ENCODE data around the gene GGN.
A peak's percentile ranks its signal among the peaks of the same experiment; 100 is the strongest.
"Not testable (repeated sequence)": the region's sequence is repeated elsewhere in the genome, so short reads cannot be mapped to it uniquely, and the experiment has no call there.

The GGN gene

DNA sequence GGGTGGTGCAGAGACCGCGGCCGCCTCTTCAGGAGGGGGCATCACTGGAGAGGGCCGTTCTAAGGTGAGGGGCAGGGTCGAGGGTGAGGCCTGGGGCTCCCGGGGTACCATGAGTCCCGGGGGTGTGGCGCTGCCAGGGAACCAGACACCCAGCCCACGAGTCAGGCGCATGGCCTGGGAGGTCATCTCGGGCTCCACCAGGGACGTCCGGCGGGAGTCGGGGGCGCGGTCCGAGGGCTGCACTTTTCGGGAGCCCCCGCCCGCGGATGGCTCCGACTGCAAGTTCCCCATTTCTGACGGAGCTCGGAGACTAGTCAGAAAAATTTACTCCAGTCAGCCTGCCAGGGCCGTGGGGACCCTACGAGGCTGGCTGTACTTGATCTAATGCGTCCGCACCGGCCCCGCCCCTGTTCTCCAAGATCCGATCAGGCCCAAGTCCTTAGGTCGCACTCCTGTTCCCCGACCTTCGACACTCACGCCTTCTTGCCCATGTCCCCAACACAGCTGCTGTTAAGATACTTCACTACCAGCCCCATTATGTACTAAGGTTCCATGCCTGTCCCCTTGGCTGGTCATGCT, 774 bp downstream of the GGN start:
- DNase-seq (ENCODE audit: low spot score) = peak; percentile 40

- DNase-seq (ENCODE audit: low spot score) = no peak
Measured at GRCh38 chr19:38386300-38386970, 1.4 kb downstream of the GGN start.

DNA sequence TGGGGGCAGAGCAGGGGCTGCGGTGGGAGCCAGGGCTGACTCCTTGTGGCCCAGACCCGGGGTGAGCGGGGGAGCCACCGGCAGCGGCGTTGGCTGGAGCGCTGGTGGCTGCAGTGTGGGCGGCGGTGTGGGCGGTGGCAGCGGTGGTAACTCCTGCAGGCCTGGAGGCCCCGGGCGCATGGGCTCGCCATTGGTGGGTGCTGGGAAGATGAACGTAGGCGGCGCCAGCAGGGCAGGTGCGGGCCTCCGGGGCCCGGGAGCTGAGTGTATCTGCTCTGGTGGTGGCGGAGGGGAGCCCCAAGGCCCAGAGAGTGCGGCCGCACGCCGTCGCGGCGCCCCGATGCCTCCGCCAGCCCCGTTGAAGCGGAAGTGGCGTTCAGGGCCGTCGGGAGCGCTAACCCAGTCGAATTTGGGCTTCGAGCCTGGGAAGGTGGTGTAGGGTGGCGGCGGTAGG, 2.0 kb downstream of the GGN start:
- DNase-seq (ENCODE audit: low spot score) = peak; percentile 49

- no peak for DNase-seq (ENCODE audit: low spot score)
Measured at GRCh38 chr19:38385057-38385803, 2.6 kb downstream of the GGN start.

DNA sequence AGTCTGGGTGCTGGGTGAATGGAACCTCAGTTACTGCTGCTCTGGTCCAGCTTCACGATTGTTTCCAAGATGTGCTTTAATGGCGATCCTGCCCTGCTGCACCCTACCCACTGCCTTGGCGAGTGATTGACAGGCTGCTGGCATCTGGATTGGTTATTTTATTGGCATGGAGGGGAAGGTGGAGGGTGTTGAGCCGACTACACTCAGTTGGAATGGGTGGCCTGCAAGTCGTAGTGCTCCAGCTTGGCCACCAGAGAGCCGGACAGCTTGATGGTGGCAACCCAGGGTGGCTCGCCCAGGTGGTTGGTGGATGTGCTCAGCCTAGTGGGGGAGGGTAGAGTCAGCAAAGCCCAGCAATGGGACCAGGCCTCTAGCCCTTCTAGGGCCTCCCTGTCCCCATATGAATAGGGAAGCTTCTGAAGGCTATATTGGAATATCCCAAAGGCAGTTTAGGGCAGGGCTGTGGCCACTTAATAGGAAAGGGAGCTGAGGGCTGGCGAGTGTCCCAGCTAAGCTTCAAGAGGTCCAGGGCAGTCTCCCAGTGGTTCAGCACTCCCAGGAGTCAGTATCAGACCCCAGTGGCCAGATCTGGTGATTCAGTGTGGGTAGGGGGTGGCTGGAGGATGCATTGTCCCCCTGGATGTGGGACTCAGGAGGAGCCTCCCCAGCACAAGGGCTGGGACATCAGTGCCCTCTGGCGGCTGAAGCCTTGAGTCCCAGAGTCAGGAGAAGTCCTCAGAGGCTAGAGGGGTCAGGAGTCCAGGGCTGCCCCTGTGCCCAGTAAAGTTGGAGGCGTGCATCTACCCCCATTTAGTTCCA, 3.4 kb downstream of the GGN start:
- DNase-seq (ENCODE audit: low spot score) = no peak

GRCh38 chr19:38383743-38384142, 4.1 kb downstream of the GGN start:
- no peak for DNase-seq (ENCODE audit: low spot score)

DNA sequence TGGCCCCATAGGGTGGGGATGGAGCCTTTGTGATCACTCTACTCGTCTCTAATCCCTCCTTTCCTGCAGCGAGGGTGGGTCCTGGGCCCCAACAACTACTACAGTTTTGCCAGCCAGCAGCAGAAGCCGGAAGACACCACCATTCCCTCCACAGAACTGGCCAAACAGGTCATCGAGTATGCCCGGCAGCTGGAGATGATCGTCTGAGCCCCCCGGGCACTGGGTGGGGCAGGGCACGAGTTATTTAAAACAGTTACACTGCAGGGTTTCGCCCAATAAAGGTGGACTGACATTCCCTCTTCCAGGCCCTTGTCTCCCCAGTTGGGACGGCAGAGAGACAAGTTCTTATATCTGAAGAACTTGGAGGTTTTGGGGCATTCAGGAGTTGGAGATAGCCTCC, 4.7 kb downstream of the GGN start:
- DNase-seq (ENCODE audit: low spot score) = no peak

- no peak for DNase-seq (ENCODE audit: low spot score)
Measured at GRCh38 chr19:38381138-38381537, 6.7 kb downstream of the GGN start.

- DNase-seq (ENCODE audit: low spot score) = no peak
Measured at GRCh38 chr19:38378866-38379265, 9.0 kb downstream of the GGN start.

- DNase-seq (ENCODE audit: low spot score) = no peak
Measured at GRCh38 chr19:38377052-38377451, 10.8 kb downstream of the GGN start.

- DNase-seq (ENCODE audit: low spot score) = no peak
Measured at GRCh38 chr19:38376576-38376975, 11.3 kb downstream of the GGN start.

- no peak for DNase-seq (ENCODE audit: low spot score)
Measured at GRCh38 chr19:38375748-38376147, 12.1 kb downstream of the GGN start.

DNA sequence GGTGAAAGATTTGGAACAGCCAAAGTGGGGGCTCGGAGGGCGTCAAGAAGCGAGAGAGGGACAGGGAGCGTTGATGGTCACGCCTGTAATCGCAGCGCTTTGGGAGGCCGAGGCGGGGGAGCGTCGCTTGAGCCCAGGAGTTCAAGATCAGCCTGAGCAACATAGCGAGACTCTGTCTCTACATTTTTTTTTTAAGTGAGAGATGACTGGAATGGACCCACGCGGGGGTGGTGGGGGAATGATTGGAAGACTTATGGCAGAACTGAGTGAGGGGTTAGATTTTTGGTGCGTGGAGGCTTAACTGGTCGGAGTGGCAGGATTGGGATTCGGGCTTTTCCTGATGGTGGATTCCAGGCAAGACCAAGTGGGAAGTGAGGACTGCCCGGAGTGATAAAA, 12.7 kb downstream of the GGN start:
- no peak for DNase-seq (ENCODE audit: low spot score)

GRCh38 chr19:38374332-38375097, 13.3 kb downstream of the GGN start, which contains the start of gene PSMD8:
PSMD8 (plus strand) TSS chr19:38374571; CDS start chr19:38374602, 31 bp downstream.
- DNase-seq (ENCODE audit: low spot score) = peak; percentile 98

- DNase-seq (ENCODE audit: low spot score) = no peak
Measured at GRCh38 chr19:38373907-38374331, 13.9 kb downstream of the GGN start.

- no peak for DNase-seq (ENCODE audit: low spot score)
Measured at GRCh38 chr19:38371081-38371480, 16.8 kb downstream of the GGN start.

GRCh38 chr19:38370299-38370698, 17.5 kb downstream of the GGN start:
- DNase-seq (ENCODE audit: low spot score) = no peak

DNA sequence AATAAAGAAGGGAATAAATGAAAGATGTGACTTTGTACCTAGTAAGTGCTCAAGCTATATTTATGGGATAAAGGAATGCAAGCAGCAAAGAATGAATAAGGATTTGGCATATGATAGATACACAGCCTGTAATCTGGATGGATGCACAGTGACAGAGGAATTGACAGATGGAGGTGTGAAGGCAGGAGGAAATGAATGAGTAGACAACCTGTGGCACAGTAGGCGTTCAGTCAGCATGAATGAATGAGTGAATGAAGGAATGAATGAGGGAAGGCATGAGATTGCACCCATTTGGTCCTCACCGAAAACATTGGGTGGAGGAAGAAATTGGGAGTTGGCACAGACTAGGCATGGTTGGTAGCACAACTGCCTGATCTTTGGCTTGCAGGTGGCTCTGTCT, 18.2 kb downstream of the GGN start:
- DNase-seq (ENCODE audit: low spot score) = no peak

DNA sequence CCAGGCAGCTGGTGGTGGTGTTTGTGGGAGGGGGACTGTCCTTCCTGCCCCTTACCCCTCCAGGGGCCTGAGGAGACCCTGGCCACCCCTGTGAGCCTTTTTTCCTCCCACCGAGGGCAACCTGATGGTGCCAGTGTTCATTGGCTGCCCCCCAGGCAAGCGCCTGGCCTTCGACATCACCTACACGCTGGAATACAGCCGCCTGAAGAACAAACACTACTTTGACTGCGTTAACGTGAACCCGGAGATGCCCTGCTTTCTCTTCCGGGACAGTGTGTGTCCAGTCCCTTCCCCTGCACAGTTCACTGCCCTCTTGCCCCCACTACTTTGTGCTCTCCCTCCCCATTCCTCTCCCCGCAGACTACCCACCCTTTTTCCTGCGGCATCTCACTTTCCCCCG, 20.8 kb downstream of the GGN start:
- DNase-seq (ENCODE audit: low spot score) = no peak

GRCh38 chr19:38362946-38363688, 24.7 kb downstream of the GGN start:
- not testable (repeated sequence) for DNase-seq (ENCODE audit: low spot score)

Measured in germinal center (tissue), 1 donor.